HG03039 (cell line): ENCODE measurements around the gene ADAMTS15.
A peak's percentile ranks its signal among the peaks of the same experiment; 100 is the strongest.
"Not testable (repeated sequence)": the region's sequence is repeated elsewhere in the genome, so short reads cannot be mapped to it uniquely, and the experiment has no call there.

Source experiments
- ATAC-seq: cut with Tn5 transposase; IDR thresholded peaks from one replicate; pipeline ENCODE4 v1.9.1; 2021; ENCODE audit warnings: mild to moderate bottlenecking, moderate library complexity; ENCODE audit not compliant: unreplicated experiment

Gene ADAMTS15

GRCh38 chr11:130434521-130435223 lies 13.8 kb upstream of the ADAMTS15 start:
- peak; percentile 92 for ATAC-seq

GRCh38 chr11:130435671-130436070 lies 12.8 kb upstream of the ADAMTS15 start:
- ATAC-seq, result no peak

- ATAC-seq, result no peak
These were observed 12.3 kb upstream of the ADAMTS15 start for GRCh38 chr11:130436171-130436570.

- no peak for ATAC-seq
These were observed 10.6 kb upstream of the ADAMTS15 start for GRCh38 chr11:130437848-130438247.

GRCh38 chr11:130438401-130439159 lies 9.9 kb upstream of the ADAMTS15 start:
- ATAC-seq, result not testable (repeated sequence)

- no peak for ATAC-seq
These were observed 9.3 kb upstream of the ADAMTS15 start for GRCh38 chr11:130439160-130439519.

GRCh38 chr11:130439876-130440275 lies 8.6 kb upstream of the ADAMTS15 start:
- no peak for ATAC-seq

- no peak for ATAC-seq
These were observed 6.7 kb upstream of the ADAMTS15 start for GRCh38 chr11:130441719-130442118.

GRCh38 chr11:130442737-130443136 lies 5.7 kb upstream of the ADAMTS15 start:
- ATAC-seq, result no peak

- ATAC-seq, result no peak
These were observed 2.7 kb upstream of the ADAMTS15 start for GRCh38 chr11:130445788-130446187.

GRCh38 chr11:130448039-130448415 lies 418 bp upstream of the ADAMTS15 start:
- no peak for ATAC-seq

GRCh38 chr11:130449310-130449990 lies 1.0 kb downstream of the ADAMTS15 start:
- no peak for ATAC-seq

GRCh38 chr11:130449996-130450769 lies 1.7 kb downstream of the ADAMTS15 start:
- ATAC-seq, result no peak

GRCh38 chr11:130451231-130452019 lies 3.0 kb downstream of the ADAMTS15 start:
- ATAC-seq, result no peak

GRCh38 chr11:130452176-130452575 lies 3.7 kb downstream of the ADAMTS15 start:
- no peak for ATAC-seq

GRCh38 chr11:130452940-130453339 lies 4.5 kb downstream of the ADAMTS15 start:
- ATAC-seq, result no peak

- ATAC-seq, result no peak
These were observed 6.2 kb downstream of the ADAMTS15 start for GRCh38 chr11:130454491-130455252.

- ATAC-seq, result no peak
These were observed 7.2 kb downstream of the ADAMTS15 start for GRCh38 chr11:130455483-130456127.

GRCh38 chr11:130456286-130456685 lies 7.8 kb downstream of the ADAMTS15 start:
- no peak for ATAC-seq
